ENCODE results near the gene RPP14.

Gene RPP14

DNA sequence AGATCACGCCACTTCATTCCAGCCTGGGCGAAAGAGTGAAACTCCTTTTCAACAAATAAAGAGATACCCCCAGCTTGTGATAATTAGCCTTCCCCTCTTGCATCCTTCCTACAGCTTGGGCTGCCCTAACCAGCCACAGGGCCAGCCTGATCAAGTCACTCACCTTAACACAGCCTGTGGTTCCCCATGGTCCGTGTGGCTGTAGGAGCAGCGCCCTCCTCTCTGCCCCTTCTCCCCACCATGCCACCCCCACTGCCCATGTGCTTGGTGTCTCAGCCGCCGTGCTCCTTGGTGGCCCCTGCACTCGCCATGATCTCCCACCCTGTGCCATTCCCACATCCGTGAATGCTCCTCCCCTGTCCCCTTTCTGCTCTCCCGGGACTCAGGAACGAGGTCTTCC is 13.2 kb upstream of the RPP14 start:
- DNase-seq, result no peak

DNA sequence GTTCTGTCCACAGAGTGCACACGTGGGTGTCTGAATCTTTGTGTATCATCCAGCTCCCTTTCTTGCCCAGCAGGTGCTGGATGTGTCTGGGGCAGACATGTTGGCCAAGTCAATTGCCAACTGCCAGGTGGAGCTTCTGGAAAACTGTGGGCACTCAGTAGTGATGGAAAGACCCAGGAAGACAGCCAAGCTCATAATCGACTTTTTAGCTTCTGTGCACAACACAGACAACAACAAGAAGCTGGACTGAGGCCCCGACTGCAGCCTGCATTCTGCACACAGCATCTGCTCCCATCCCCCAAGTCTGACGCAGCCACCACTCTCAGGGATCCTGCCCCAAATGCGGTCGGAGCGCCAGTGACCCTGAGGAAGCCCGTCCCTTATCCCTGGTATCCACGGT is 12.5 kb upstream of the RPP14 start:
- DNase-seq, result no peak

DNA sequence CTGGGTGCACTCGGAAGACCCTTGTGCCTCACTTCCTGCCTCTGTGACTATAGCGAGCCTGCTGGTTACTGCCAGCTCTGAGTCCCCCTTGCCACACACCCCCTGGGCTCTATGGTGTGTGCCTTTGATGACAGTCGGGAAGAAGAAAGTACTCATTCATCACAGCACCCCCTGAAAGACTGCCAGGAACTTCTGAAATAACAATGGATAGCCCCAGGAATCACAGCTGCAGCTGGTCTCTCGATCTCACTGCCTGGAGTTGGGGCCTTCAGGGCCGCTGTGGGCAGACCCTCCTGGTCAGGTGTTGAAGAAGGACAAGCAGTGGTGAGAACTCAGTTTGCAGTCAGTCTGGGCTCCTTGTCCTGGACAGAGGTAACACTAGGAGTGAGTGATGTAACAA is 9.8 kb upstream of the RPP14 start:
- no peak for DNase-seq

DNA sequence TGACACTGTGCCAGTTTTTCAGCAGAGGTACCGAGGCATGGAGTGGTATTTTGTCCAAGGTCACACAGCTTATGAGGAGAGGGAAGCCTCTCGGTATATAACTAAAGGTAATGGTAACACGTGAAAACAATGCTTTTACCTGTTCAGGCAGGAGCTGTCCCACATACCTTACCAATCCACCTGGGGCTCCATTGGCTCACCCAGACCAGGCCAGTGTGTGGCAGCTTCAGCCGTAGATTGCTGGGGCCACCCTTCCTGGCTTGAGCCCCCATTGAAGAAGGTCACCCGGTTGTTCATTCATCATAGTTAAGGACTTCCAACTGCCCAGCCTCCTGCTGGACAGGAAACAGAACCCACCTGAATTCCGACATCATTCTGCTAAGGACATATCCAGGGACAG is 9.2 kb upstream of the RPP14 start:
- no peak for DNase-seq

DNA sequence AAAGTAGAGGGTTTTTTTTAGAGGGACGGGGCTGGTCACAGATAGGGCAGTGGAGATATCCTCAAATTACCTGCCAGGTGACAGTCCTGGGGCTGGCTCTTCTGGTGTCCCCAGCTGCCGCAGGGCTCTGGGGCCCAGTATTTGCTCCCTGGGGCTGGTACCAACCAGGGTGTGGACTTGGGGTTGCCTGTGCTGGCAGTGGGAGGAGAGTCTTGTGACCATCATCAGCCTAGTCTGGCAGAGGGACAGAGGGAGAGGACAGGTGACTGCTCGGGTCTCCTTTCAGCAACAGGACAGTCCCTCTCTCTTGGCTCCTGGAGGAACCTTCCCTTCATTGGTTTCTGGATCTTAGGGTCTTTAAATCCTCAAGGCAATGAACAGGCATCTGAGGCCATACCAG is 7.9 kb upstream of the RPP14 start:
- DNase-seq, result no peak

DNA sequence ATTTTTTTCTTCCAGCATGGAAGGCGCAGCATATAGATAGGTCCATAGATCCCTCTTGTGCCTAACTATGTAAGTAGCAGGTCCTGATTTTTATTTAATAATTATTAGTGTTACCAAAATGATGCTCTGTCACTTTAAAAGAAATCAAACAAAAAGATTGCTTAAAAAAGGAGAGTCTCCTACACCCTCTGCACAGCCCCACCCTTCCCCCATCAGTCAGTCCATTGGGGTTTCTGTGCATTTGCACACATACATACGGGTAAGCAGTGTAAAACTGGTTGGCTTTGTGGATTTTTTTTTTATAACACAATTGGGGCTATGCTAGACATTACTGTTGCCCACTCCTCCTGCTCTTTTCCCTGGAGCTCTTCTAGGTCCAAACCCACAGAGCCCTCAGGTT is 7.0 kb upstream of the RPP14 start:
- no peak for DNase-seq

DNA sequence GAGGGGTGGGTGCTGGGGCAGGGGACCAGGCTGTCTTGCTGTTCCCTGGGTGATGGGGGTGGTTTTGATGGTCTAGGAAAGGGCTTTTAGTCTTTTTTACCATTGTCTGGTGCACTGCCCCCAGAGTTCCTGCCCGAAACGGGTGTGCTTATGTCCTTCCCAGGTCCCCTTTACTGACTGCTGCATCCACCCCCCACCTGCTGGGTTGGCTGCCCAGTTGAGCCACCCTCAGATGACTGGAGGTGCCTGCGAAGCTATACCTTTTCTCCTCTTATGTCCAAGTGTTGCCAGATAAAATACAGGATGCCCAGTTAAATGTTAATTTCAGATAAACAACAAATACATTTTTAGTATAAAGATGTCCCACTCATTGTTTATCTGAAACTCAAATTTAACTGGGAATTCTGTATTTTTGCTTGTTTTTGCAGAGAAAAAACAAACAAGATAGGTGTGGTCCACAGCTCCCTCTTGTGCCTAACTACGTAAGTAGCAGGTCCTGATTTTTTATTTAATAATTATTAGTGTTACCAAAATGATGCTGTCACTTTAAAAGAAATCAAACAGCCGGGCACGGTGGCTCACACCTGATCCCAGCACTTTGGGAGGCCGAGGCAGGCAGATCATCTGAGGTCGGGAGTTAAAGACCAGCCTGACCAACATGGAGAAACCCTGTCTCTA is 6.1 kb upstream of the RPP14 start:
- DNase-seq, result no peak

DNA sequence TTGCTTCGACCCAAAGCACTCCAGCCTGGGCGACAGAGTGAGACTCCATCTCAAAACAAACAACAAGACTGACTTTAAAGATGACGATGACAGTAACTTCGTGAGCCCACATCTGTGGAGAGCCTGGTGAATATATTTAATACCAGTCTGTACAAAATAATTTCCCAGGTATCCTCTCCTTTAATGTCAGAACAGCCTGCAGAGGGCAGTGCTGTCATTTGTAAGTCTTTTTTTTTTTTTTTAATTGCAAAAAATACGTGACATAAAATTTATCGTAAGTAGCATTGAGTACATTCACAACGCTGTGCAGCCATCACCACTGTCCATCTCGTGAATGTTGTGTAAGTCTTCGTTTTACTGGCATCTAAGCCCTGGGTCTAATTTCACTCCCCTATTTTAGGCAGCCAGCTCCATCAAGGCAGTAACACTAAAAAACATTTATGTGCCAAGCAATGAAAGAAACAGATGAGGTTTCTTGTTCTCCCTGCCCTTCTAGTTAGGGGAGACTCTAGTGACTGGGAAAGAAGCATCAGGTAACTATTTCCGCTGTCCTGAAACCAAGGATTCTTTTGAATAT is 1.7 kb downstream of the RPP14 start:
- peak; percentile 37 for DNase-seq

DNA sequence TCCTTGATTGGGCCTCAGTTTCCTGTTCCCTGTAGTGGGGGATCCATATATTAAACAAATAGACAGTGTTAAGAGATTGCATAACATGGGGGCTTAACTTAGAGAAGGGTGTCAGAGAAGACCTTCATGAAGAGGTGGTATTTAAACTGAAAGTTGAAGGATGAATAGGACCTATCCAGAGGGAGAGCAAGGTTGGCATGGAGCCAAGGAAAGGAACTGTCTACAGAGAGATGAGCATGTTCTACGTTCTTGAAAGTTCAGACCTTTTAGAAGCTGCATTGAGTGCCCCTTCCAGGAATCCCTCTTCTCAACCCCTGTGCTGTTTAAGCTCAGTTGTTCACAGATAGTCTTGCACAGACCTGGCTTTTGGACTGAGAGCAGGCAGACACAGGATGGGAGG is 2.7 kb downstream of the RPP14 start:
- DNase-seq, result no peak

DNA sequence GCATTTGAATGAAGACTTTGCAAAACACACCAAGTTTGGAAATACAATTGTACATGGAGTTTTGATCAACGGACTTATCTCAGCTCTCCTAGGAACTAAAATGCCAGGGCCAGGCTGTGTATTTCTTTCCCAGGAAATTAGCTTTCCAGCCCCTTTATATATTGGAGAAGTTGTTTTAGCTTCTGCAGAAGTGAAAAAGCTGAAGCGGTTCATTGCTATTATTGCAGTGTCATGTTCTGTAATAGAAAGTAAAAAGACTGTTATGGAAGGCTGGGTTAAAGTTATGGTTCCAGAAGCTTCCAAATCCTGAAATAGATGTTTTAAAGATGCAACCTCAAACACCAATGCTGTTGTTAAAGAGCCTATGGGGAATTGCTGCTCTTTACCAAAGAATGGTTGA is 11.8 kb downstream of the RPP14 start:
- DNase-seq, result no peak

DNA sequence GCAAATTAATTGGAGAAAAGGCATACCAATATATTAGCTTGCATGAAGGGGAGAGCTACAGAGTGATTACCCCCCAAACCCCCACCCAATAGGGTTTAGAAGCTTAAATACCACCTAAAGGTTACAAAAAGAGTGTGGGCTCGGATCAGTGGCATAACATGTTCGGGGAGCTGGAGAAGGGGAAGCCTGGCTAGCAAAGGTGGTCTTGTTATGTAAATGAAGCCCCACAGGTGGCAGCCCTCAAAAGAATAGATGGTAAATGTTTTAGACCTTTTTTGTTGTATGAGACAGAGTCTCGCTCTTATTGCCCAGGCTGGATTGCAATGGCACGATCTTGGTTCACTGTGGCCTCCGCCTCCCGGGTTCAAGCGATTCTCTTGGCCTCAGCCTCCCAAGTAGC is 15.7 kb downstream of the RPP14 start:
- DNase-seq, result no peak

DNA sequence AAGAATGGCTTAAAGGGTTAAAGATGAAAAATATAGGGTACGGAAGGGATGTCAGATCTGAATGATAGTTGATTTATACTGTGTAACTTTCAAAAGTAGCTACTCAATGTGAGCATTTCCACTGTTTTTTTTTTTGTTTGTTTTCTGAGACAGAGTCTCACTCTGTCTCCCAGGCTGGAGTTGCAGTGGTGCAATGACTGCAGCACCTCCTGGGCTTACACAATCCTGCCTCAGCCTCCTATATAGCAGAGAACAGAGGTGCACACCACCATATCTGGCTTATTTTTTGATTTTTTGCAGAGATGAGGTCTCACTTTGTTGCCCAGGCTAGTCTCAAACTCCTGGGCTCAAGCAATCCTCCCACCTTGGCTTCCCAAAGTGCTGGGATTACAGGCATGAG is 16.7 kb downstream of the RPP14 start:
- DNase-seq, result no peak

DNA sequence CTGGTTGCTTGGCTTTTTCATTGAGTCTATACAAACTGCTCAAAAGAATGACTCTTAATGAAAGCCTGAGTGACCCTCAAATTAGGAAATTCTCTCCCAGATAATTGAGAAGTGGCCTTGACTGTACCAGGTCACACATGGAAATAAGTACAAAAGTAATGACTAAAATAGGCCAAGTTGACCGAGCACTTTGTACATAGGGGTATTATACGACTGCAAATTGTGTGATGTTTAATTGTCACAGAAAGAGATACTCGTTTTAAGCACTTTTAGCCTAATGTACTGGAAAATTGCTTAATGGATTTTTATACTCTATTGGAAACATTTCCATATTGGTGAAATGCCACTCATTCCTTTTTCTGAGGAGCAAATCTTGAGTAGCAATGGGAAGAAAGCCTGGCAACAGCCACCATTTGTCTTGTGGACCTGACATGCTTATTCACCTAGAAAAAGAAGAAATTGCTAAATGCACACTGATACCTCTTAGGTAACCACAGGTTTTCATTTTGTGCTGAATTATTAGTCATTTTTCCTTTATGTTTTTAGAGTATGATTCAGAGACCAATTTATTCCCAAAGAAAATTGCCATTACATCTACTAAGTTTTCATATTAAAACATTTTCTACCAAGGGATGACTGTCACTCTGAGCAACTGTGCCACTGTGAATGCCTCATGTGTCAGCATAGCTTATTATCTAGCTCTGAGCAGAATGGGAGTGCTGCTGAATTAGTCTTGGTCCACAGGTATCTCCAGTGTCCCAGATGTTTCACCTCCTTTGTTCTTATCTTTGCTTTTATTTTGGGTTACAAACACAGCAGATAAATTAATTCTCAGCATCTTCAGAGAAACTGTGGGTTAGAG is 17.7 kb downstream of the RPP14 start:
- DNase-seq, result no peak

DNA sequence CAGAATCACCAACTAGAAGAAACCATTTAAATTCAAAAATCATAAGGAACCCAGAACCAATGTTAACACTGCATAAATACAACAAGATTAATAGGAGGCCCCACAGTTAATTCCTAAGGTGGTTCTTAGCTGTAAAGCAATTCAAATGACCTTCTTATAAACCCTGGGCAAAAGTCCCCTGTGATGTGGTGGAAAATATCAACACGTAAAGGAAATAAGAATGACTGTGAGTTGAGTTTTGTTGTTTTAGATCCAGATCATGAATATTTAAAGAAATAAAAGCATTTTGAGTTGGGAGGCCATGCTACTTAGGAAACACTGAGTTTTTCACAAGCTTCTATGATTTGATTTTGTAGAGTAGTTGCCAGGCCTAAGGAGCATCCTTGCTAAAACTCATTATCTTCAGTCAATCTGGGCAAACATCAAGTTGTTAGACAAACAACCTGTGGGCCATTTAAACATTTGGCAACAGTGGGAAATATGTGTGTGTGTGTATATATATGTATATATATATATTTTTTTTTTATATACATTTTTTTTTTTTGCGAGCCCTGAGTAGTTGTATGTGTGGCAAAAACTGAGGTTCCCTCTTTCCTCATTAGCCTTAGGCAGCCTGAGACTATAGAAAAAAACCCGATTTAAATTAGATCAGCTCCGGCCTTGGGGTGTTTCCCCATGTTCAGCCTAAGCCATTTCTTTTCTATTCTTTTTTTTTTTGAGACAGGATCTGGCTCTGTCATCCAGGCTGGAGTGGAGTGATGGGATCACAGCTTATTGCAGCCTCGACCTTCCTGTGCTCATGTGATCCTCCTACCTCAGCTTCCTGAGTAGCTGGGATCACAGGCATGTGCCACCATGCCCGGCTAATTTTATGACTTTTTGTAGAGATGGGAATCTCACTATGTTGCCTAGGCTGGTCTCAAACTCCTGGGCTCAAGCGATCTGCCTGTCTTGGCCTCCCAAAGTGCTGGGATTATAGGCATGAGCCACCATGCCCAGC is 18.6 kb downstream of the RPP14 start:
- DNase-seq, result no peak

DNA sequence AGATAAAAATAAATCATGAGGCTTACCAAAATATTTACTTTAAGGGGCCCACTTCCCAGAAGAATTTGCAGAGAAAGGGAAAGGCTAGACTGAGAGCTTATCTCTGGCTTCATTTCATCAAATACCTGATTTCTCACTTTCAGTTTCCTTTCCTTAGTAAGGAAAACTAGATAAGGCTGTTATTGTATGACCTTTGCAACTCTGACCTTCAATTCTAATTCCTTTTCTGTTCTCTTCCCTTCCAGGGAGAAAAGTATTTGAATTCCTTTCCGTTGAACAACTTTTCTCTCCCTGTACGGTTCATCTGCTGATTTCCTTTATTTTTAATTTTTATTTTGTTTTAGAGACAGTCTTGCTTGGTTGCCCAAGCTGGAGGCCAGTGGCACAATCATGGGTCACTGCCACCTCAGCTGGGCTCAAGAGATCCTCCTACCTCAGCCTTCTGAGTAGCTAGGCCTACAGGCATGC is 19.5 kb downstream of the RPP14 start:
- no peak for DNase-seq

DNA sequence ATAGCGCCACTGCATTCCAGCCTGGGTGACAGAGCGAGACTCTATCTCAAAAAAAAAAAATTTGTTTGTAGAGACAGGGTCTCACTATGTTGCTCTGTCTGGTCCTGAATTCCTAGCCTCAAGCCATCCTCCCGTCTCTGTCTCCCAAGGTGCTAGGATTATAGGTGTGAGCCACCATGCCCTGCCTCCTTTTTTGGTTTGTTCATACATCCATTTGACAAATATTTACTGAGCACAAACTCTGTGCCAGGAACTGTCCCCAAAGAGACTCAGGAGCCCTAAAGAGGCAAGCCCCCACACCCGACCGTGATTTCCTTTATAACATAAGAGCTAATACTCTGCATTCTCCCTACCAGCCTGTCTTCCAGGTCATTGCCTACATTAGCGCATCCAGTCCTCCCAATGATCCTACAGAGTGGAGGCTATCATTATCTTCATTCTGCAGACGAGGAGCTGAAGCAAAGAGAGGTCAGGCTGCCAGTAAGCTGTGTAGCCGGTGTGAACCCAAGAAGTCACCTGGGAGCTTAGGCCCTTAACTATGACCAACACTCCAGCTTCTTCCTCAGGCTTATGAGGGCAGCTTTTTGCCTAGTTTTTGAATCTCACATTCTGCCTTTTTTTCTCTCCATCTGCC is 20.3 kb downstream of the RPP14 start:
- DNase-seq, result no peak

DNA sequence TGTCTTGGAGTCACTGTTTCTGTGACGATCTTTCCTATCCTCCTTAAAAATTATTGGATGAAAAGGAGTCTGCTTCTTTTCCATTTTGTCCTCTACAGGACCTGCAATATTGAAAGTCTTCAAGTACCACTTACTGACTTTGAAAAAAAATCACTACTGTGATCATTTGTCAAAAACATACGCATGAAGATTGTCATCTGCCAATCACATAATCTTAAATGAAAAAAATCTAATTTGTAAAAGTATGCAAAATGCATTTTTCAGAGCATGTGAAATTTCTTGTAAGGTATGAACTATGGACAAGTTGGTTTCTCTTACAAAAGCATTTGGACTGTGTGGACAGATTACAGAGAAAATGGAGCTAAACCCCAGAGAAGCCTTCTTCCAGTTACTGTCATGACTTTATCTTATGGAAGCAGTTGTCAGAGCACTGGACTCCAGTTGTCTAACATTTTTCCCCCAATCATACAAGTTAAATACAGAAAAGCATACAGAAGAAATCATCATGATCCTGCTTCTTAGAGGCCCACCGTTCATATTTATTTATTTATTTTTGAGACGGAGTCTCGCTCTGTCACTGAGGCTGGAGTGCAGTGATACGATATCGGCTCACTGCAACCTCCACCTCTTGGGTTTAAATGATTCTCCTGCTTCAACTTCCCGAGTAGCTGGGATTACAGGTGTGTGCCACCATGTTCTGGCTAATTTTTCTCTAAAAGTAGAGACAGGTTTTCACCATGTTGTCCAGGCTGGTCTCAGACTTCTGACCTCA is 23.3 kb downstream of the RPP14 start:
- no peak for DNase-seq

DNA sequence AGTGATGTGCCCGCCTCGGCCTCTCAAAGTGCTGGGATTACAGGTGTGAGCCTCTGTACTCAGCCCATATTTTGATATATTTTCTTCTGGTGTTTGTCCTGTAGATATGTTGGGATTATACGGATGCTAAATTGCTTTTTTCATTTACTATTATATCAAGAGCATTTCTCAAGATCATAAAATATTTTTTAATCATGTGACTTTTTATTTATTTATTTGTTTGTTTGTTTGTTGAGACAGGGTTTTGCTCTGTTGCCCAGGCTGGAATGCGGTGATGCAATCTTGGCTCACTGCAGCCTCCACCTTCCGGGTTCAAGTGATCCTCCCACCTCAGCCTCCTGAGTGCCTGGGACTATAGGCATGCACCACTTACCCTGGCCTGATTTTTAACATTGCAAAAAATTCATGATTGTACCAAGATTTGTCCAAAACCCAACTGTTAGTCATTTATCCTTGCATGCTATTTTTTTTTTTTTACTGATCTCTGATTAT is 23.9 kb downstream of the RPP14 start:
- DNase-seq, result no peak

DNA sequence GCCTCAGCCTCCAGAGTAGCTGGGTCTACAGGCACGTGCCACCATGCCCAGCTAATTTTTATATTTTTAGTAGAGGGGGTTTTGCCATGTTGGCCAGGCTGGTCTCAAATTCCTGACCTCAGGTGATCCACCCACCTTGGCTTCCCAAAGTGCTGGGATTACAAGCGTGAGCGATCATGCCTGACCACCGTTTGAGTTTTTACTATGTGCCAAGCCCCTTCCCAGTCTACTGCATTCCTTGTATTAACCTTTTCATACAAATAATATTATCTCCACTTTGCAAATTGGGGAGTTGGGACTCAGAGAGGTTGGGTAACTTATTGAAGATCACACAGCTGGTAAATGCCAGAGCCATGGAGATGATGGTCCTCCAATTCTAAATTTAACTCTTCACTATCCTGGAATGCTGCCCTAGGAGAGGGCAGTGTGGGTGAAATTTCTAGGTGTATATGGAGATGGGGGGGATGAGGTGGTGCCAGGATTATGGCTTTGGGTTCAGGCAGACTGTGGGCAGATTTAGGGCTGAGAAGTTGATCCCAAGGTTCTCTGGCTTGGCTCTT is 25.6 kb downstream of the RPP14 start:
- no peak for DNase-seq

DNA sequence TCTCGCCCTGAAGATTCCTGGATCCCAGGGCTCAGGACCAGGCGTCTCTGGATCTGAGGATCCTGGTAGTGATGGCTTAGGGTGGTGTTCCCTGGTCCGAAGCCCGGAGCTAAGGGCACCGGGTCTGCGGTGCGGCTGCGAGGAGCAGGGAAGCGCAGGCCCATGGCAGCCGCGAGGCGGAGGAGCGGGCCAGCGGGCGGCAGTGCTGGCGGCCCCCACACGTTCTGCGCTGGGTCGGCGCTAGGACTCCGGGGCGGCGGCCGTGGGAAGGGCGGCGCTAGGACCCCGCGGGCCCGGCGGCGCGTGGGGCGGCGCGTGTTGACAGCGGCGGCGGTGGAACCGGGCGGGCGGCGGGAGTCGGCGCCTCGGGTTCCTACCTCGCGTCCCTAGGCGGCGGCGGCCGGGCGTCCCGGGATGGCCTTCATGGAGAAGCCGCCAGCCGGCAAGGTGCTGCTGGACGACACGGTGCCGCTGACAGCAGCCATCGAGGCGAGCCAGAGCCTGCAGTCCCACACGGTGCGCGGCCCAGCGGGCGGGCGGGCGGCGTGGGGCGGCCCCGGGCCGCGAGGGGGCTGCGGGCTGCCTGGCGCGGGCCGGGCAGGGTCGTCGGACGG is 26.6 kb downstream of the RPP14 start, which contains the start of gene PXK:
TSS of gene PXK (plus strand) at position 318 of the 614 bp plus-strand sequence. CDS start at position 415, 97 bp downstream.
- DNase-seq, result peak; percentile 83

Data from stimulated activated CD4-positive, alpha-beta T cell treated with anti-CD3 and anti-CD28 coated beads, Interleukin-4, amount 100 ng/mL, for 1 hour (primary cell).